Measurements from ENCODE around the gene SCML2.

SCML2 gene

GRCh38 chrX:18290200-18290599 lies 64.3 kb downstream of the SCML2 start:
- TF ChIP-seq CTCF (IDR thresholded peaks at IDR 0.05) = no peak

GRCh38 chrX:18288716-18289115 lies 65.8 kb downstream of the SCML2 start:
- no peak for TF ChIP-seq CTCF (IDR thresholded peaks at IDR 0.05)

- TF ChIP-seq CTCF (IDR thresholded peaks at IDR 0.05) = no peak
Observed at GRCh38 chrX:18286322-18286831, 68.1 kb downstream of the SCML2 start.

- no peak for TF ChIP-seq CTCF (IDR thresholded peaks at IDR 0.05)
Observed at GRCh38 chrX:18278449-18278848, 76.0 kb downstream of the SCML2 start.

- no peak for TF ChIP-seq CTCF (IDR thresholded peaks at IDR 0.05)
Observed at GRCh38 chrX:18272222-18272621, 82.3 kb downstream of the SCML2 start.

- no peak for TF ChIP-seq CTCF (IDR thresholded peaks at IDR 0.05)
Observed at GRCh38 chrX:18271725-18272124, 82.8 kb downstream of the SCML2 start.

GRCh38 chrX:18271309-18271708 lies 83.2 kb downstream of the SCML2 start:
- TF ChIP-seq CTCF (IDR thresholded peaks at IDR 0.05) = no peak

GRCh38 chrX:18255059-18255458 lies 99.4 kb downstream of the SCML2 start:
- TF ChIP-seq CTCF (IDR thresholded peaks at IDR 0.05) = no peak
